ENCODE measurements around the gene HS3ST1. TPM values are rescaled to one million over a fixed set of nuclear protein-coding genes. Genes with fewer than 3 reads are reported as not detected.

HS3ST1 gene
- 0.35 and 0.45 TPM in 2 replicates for total RNA-seq (2014; rRNA removed; shearing (Covaris generic))

DNA sequence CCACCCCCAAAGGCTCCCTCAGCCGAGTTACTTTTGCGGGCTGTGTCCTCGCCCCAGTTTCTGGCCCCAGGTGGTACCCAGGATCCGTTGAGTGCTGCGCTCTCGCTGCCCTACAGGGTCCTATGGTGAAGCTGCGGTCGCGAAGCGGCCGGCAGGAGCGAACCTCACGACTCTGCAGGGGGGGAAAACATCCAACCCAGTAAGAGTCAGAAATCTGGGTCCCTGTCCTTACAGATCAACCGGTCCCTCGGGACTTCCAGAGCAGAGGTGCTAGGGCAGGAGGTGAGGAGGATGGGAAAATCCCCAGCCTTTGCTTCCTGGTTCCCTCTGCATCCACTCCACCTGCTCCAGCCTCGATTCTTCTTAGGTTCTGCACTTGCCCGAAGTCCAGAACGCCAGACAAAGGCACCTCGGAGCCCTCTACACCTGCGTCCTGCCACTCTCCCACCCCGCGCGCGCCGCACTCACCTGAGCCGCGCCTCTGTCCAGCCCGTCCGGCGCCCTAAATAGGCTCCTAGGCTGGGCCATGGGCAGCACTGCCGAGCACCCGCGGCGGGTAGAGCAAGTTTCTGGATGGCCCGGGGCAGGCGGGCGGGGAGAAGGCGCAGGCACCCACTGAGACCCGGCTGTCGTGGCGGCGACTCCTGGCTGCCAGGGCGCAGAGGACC, at the start of gene HS3ST1:
Gene HS3ST1 (minus strand): TSS at position 664 of the 668 bp plus-strand sequence. CDS start 28,889 bp downstream, outside the sequence.
- no peak for DNase-seq (ENCODE audit: low spot score)

DNA sequence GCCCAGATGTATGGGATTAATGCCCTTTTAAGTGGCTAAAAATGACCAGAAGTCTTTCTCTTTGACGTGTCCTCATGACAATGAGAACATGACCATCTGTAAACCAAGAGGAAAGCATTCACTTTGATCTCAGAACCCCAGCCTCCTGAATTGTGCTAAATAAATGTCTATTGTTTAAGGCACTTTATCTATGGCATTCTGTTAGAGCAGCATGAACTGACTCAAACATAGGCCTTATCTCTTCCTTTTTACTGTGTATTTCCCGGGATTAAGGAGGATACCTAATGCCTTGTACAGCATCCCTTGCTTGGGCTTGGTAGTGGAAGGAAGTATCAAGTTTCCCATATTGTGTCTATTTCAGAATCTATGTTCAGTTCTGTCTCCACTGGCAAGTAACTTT, 47.2 kb upstream of the HS3ST1 start:
- DNase-seq (ENCODE audit: low spot score), result no peak

DNA sequence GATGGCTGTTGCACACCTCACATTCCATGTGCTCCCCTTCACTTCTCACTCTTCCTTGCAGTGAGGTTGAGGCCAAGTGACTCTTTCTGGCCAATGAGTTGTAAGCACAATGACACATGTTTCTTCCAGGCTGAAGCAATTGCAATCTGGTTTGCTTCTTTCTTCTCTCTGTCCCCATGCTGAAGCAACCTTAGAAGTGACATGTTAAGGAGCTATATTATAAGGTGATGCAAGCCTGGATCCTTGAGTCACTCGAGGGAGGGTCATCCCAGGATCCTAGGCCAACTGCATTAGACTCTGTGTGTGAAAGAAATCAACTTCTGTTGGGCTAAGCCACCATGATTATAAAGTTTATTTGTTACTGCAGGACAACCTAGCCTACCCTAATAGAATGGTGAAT, 45.5 kb upstream of the HS3ST1 start:
- DNase-seq (ENCODE audit: low spot score), result no peak

DNA sequence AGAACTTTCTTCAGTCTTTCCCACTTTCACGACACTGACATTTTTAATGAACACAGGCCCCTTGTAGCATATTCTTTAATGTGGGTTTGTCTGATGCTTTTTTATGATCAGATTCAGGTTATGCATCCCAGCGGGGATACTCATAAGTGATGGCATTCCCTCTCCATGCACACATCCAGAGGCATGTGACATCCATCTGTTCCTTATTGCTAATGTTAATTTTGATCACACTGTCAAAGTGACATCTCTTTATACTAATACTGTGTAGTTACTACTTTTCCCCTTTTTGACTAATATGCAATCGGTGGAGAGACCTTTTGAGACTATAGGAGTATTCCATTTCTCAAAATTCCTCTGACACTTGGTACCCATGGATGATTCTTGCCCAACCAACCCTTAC, 43.8 kb upstream of the HS3ST1 start:
- DNase-seq (ENCODE audit: low spot score), result no peak

DNA sequence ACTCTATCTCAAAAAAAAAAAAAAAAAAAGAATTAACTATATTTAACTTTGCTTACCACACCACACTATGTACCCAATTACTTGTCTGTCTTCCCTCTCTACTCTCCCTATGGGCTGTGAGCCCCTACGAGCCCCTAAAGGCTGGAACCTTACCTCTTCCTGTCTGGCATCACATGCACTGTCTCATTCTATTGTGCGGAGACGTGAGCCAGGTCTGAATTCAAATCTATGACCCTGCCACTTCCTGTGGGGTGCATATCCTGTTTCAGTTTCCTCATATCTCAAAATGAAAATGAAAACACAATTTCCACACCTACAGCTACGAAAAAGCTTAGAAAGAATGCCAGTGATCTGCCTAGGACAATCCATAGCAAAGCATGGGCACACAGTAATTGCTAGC, 42.9 kb upstream of the HS3ST1 start:
- no peak for DNase-seq (ENCODE audit: low spot score)

DNA sequence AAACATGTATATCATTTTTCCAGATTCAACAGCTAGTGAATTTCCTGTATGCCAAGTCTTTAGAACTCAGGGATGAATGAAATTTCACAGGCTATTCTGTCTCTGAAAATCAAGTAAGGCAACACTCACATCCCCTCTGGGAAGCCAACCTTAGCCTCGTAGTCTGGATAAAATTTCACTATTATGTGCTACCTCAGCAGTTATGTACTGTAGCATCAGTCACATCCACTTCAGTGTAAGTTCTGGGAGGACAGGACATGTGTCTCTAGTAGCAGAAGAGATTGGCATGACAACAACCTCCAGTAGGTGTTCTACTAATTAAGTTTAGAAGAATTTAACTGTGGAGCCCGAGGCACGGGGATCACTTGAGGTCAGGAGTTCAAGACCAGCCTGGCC, 42.4 kb upstream of the HS3ST1 start:
- no peak for DNase-seq (ENCODE audit: low spot score)

DNA sequence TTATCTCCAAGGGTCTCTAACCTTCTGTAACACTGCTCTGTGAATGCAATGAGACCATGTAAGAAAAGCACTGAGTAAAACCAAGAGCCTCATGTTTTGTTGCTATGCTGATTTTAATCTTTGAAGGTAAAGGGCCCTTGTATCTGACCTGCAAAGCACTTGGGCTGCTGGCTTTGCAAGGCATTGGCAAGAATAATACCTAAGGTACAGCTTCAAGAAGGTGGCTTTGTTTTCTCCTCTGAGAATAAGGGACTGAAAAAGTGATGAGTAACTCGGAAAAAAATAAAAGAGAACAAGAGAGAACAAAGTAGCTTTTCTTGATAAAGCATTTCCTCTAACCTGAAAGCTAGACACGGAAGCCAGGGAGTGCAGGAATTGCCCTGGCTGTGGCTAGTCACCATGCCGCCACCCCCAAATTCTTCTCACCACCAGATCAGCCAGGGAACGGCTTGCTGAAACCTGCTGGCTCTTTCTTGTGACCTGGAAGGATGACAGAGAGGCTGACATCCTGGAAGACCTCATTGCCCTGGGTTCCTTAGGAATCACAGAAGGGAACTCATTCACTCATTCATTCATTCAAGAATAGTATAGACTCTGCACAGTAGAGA, 41.8 kb upstream of the HS3ST1 start:
- DNase-seq (ENCODE audit: low spot score), result no peak

DNA sequence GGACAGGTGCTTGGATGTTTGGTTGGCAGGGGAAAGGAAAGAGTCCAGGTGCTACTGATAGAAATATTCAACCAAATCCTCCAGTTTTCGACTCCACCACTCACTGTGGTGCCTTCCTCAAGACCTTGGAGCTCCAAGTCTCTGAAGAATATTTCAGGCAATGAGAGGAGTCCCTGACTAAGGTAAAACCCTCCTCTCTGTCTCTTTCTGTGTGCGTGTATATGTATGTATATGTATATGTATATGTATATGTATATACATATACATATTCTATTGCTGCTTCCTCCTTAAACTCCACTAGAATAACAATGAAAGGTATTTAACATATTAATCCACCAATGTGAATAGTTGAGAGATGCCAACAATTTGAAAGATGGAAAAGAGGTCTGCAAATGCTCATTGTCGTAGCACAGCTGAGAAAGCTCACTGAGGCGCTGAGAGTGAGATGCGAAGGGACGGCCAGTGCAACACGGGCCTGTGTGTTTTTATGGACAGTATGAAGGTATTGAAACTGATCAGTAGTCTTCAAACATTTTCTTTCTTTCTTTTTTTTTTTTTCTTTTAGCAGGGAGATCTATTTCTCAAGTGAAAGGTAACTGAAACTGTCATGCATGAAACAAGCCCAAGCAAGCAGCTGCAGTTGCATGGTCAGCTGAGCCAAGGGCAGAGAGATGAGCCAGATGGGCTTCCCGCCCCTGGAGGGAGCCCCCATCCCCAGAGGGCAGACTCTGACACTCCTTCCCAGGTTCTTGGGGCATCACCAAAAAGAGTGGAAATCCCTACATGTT, 41.1 kb upstream of the HS3ST1 start:
- DNase-seq (ENCODE audit: low spot score), result no peak

DNA sequence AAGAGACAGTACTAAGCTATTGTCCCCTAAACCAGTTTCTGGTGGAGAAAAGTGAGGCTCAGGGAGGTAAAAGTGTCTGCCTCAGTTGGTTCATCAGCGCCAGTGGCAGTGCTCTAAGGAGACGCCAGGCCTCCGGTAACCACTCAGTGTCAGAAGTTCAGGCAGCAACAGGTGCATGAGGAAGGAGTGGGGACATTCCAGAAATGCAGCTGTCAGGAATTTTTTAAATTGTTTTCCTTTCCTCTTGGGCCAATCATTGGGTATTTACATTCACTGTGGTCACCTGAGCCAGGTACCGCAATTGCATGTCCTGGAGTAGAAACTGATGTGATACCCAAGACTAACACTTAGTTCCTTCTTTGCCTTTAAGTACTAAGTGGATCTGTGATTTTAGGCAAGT, 40.2 kb upstream of the HS3ST1 start:
- no peak for DNase-seq (ENCODE audit: low spot score)

DNA sequence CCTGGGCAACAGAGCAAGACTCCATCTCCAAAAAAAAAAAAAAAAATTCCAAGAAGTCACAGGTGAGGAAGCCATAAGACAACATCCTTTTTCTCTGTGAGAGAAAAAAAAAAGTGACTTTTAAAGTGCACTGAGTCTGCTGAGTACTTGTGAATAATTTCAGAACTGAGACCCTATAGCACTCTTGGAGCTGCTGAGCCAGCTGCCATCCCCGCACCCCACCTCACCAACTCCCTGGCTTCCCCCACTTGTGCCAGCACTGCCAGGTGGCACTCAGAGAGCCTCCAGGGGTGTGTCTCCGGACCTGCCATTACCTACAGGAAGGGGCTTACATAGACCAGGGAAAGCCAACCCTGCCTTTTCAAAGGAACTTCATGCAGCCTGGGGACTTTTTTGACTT, 39.2 kb upstream of the HS3ST1 start:
- DNase-seq (ENCODE audit: low spot score), result no peak

DNA sequence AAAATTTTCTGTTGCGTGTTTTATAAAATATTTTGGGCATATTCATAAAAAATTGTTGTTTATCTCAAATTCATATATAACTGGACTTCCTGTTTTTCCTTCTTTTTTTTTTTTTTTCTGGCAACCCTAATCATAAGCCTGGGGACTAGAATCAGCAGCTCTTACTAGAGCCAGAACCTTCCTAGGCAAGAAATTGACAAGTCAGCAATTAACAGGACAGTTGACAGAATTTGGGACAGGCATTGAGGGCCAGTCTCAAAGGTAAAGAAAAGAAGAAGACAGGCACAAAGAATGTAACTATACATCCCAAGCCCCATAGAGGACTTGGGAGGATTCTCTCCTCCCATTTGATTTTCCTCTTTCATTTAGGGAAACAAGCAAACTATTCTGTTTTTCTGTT, 35.0 kb upstream of the HS3ST1 start:
- no peak for DNase-seq (ENCODE audit: low spot score)

DNA sequence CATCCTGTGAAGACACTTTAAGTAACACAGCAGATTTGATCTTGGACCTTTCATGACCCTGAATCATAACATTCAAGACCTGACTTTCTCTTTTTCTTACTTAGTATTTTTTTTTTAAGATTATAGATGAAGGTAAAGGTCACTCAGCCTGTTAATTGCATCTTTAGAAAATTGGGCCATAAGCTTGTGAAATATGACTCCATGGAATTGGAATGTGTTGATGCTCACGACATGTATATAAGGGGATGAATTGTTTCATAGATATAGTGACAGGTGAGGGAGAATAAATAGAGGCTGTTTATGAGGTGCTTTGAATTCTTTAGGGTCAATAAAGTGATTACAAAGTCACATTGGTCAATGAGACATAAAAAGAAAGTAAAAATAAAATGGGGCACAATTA, 27.7 kb upstream of the HS3ST1 start:
- DNase-seq (ENCODE audit: low spot score), result no peak

DNA sequence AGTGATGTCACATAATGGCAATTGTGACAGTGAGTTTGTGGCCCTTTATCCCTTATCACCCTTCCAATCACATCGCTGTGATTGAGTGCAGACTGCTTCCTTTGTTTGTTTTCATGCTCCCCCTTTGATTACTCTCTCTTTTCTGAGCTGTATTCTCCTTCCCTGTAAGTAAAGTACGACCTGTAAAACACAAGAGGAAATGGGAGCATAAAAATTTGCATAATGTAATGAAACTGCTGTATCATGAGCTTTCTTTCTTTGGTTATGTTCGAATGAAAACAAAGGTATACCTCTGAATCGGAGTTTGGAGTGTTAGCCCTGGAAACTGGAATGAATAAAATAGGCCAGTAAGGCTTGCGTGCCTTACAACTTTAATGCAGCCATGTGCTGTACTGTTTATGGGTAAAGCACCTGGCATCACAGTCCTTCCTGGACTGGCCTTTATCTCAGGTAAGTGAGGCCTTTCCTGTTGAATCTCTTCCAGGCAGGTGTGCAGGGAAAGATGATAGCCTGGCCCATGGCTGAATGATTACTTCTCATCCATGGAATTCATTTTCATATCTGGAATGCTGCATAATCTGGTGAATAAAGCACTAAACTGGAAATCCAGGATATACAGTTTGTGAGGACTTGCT, 26.6 kb upstream of the HS3ST1 start:
- no peak for DNase-seq (ENCODE audit: low spot score)

DNA sequence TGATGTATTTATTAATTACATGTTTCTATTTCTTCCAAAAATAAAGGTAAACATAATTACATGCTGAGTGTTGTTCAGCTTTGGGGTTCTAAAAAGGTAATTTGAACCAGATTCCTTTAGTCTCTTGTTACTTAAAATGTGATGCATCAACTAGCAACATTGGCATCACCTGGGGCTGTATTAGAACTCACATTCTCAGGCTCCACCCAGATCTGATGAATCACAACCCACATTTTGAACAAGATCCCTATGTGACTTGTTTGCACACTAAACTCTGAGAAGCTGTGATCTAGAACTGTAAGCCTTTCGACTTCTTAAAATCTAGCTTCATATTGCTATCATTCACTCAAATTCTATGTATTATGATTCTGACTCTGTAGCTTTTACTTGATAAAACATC, 23.0 kb upstream of the HS3ST1 start:
- no peak for DNase-seq (ENCODE audit: low spot score)

DNA sequence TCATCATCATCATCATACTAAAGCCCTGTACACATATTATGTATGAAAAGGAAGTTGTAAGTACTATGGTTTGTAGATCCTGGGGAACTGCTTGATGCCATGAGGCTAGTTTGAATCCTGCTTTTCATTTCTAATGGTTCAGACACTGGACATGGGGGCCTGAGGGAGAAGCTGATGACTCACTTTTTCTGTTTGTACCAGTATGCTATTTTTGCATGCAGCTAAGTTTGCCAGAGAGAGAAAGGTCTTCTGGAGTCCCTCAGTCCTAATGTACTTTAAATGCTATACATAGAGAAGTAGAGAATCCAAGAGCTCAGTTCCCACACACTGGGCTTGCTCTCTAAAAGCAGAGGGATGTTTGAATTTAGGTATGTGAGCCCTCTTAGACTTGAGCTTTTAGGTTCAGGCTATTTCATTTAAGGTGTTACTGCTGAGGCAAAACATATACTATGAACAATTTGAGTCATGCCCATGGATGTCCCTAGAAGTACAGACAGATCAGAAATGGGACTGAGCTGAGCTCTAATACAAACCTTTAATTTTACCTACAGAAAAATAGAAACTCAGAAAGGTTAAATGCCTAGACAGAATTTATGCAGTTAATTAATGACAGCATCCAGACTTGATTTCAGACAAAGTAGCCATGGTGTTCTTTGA, 17.6 kb upstream of the HS3ST1 start:
- peak; percentile 23 for DNase-seq (ENCODE audit: low spot score)

DNA sequence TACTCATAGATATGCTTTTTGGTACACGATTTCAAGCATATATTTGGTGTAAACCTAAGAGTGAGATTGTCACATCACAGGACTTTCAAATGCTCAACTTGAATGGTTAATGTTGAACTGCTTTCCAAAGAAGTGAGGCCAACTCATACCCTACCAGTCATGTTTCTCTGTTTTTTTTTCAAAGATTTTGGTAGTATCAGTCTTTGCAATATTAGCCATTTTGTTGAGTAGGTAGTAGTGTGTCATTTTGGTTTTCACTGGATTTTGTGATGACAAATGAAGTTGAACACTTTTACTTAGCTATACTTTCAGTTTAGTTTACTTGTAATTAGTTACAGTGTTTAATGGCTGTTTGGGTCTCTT, 12.5 kb upstream of the HS3ST1 start:
- no peak for DNase-seq (ENCODE audit: low spot score)

DNA sequence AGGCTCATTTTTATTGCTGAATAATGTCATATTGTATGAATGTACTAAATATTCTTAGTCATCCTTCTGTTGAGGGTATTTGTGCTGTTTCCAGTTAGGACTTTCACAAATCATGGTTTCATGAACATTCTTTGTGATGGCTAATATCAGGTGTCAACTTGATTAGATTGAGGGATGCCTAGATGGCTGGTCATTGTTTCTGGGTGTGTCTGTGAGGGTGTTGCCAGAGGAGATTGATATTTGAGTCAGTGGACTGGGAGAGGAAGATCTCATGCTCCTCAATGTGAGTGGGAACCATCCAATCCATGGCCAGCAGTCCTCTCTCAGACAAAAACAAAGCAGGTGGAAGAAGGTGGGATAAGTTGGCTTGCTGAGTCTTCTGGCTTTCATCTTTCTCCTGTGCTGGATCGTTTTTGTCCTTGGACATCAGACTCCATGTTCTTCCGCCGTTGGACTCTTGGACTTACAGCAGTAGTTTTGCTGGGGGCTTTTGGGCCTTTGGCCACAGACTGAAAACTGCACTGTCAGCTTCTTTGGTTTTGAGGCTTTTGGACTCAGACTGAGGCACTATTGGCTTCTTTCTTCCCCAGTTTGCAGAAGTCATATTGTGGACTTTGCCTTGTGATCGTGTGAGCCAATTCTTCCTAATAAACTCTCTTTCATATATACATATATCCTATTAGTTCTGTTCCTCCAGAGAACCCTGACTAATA, 11.9 kb upstream of the HS3ST1 start:
- no peak for DNase-seq (ENCODE audit: low spot score)

DNA sequence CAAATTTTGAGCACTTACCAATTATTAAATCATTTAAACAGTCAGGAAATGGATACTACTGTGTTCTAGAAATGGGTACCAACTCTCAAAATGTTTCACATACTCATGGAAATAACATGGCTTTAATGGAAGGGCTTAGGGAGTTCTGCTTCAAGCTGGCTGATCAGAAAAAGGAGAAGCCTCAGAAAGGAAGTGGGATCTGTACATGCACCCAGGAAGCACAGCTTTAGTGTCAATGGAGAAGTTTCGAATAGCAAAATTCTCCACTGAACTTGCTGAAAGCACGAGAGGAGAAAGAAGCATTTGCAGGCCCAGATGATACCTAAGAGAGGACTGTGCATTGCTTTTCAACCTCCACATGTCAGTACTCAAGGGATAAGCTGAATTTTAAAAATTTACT, 11.1 kb upstream of the HS3ST1 start:
- no peak for DNase-seq (ENCODE audit: low spot score)

DNA sequence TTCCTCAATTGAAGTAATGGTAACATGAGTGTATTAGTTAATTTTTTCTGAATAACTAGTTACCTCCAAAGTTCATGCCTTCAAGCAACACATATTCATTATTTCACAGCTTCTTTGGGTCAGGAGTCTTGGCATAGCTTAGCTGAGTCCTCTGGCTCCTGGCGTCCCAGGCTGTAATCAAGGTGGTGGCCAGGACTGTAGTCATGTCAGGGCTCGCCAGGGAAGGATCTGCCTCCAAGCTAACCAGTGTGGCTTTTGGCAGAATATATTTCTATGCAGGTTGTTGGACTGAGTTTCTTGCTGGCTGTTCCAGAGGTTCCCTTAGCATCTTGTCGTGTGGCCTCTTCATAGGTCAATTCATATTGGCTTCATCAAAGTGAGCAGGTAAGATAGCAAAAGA, 10.0 kb upstream of the HS3ST1 start:
- DNase-seq (ENCODE audit: low spot score), result no peak

DNA sequence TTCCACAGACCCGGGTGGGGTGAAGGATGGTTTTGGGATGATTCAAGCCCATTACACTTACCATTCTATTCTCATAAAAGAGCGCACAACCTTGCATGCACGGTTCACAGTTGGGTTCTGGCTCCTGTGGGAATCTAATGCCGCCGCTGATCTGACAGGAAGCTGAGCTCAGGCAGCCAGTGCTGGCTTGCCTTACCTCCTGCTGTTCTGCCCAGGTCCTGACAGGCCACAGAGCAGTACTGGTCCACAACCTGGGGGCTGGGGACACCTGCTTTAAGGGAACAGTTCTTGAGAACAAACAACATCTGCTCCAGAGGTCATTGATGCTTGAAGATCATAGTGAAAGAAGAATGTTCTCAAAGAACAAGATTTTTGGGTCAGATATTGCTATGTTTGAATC, 8.0 kb upstream of the HS3ST1 start:
- no peak for DNase-seq (ENCODE audit: low spot score)

DNA sequence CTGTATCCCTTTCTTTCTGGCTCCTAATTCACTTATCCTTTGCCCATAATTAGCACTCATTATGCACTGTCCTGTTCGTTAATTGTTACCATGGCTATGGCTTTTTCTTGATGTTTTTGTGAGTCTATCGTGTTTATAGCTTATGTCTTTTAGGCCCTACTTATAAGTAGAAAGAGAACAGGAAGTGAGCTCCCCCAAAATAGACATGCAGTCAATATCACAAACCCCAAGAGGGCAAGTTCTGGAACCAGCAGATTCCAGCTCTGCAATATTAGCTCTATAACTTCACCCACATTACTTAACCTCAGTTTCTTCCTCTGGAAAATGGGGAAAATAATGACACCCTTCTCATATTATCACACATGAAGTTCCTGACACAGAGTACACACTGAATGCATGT, 7.4 kb upstream of the HS3ST1 start:
- no peak for DNase-seq (ENCODE audit: low spot score)

DNA sequence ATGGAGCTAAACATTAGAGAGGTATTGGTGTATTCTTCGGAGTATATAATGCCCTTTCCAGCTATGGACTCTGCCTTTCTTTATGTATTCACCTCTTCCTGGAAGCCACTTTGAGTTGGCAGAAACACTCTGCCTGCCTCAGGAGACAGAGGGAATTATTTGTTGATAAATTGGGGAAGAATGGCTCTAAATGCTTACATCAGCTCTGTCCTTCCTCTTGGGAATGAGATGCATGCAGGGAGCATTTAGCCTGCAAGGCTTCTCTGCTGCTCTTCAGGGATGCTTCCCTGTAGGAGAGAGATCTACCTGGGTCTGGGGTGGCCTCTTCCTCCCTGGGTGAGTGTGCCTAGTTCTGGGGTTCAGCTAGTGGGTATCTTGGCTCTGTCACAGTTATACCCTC, 6.9 kb upstream of the HS3ST1 start:
- no peak for DNase-seq (ENCODE audit: low spot score)

Measured in H4 (cell line).